GM21447 (cell line): Measurements from ENCODE around the gene DNASE2B.

Experiments used
- ATAC-seq: cut with Tn5 transposase; IDR thresholded peaks from one replicate; pipeline ENCODE4 v1.9.1; 2021; ENCODE audit not compliant: unreplicated experiment

Gene DNASE2B

DNA sequence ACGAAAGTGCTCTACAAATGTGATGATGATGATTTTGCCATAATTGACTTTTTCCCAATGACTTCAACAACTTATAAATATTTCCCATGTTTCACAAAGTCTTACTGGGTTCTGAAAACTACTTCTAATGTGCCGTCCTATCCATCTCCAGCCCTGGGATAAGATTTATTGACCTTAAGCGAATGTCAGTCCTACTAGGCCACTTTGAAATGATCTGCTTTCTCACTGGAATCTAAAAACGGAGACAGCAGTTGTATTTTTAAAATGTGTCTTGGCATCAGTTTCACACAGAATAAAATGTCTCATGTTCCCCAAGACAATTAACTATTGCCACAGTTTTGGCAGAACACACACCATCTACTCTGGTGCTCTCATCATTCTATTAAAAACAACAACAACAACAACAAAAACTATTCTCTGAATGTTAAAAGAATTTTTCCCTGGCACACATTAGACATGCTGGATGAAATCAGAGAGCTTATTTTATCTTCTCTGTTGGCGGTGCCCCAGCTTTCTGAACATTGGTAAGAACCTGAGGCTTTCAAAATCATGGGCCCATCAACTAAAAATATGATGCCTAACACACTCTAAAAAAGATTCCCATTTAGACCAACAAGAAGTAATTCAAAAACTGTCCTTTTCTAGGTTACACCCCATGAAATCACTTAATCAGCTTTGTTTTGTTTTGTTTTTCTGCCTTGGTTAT lies 23.1 kb upstream of the DNASE2B start:
- ATAC-seq = no peak

DNA sequence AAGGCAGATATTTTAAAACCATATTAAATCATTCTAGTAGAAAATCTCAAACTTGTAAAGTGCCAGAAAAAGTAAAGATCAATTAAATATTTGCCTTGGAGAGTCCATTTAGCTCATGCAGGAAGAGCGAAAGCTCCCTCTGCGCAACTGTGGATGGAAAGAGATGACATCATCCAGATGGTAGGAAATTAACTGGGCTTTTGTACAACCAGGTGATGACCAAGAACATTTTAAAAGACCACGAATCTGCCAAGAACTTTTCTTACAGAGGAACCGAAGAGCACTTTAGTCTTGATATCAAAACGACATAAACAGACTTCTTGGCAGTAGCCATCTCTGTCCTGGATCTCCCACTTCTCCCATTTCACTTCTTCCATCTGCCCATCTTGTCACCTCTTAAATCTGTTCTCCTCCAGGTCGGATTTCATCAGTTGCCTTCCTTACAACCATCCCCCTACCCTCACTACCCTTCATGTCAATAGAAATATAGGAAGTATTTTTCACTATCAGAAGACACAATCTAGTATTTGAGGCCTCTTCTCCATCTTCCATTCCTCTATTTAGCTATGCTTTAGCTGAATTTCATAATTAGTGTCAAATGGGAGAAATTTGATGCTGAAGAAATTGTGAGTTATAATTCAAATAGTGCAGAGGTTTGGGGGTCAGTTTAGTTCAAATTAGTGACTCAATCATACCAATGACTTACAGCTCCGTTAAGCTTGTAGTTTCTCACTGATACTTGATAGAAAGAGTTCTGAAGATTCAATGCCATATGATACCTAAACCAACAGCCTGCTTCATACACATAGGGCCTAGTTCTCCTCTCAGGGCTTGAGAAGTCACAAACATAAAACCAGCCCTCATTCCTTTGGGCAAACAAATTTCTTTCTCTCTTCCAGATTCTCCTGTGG lies 22.0 kb upstream of the DNASE2B start:
- ATAC-seq = no peak

DNA sequence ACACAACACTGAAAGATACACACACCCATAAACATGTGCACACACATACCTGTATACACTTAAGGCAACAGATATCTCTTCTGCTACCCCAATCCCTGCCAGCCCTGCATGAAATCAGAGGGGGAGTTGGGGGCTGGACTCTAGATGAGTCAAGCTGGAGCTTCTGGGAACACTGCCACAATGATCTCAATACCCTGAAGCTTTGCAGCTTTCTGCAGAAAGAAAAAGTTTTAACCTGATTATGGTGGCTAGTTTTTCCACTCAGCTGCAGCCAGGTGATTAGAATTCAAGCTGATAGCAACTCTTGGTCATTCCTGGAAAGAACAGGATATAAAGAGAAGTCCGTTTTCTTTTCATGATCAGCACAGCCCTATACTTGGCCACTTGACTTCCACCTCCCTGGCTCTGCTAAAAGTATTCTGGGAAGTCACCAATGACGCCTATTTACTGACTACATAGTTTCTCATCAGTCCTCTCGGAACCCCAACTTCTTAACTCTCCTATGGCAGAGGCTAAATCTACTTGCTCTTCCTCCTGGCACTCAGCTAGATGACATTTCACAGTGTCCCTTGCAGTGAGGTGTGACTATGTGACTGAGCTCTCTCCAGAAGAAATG lies 20.7 kb upstream of the DNASE2B start:
- ATAC-seq = no peak

DNA sequence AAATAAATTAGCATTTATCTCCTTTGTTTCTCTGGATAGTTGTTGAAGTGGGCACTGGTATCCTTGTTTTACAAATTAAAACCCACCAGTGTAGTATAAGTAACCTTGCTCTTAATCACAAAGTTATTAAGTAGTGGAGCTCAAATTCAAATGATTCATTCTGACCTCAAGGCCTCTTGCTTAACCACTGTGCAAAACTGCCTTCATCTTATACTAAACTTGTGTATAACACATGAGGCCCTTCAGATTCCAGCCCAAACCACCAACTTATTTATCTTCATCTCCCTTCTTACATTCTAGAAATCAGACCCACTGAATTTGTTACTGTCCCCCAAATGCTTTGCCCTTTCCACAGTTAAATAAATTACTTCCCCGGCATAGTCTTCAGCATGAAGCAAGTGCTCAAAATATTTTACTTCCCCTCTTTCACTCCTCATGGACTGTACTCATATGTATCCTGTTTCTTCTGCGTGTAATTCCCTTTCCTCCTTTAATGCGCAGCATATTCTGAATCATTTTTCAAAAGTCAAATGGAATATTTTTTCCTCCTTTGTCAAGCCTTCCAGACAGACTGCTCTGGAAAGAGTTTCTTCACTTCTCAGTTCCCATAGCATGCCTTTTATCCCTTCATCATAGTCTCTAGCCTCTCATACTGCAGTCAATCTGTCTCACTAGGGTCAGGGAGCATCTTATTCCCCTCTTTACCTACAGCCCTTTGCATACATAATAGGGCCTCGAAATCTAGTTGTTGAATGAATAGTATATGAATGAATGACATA lies 19.0 kb upstream of the DNASE2B start:
- no peak for ATAC-seq

DNA sequence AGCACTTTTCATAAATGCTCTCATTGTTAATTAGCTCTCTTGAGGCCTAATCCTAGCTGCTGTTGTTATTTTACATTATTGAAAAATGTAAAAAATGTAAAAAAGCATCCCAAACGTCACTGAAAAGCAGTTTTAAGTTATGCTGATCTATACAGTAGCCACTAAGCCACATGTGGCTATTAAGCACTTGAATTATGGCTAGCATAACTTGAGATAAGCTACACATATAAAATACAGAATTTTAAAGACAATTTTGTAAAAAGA lies 18.4 kb upstream of the DNASE2B start:
- ATAC-seq = no peak

DNA sequence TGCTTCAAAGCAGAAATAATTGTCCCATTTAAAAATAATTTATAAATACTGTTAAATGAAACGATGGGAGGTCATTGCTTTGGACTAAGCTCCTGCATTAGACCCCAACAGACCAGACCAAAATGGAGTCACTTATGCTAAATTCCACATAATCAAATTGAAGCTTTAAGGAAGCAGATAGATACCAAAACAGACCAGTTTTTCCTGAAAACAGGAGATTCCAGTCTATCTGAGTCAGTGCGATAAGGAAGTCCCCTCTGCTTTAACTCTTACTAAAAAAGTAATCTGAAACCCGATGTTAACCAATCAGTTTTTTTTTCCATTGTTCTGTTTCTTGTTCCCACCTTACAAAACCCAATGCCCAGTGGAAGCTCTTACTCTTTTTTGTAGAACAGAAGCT lies 16.2 kb upstream of the DNASE2B start:
- no peak for ATAC-seq

DNA sequence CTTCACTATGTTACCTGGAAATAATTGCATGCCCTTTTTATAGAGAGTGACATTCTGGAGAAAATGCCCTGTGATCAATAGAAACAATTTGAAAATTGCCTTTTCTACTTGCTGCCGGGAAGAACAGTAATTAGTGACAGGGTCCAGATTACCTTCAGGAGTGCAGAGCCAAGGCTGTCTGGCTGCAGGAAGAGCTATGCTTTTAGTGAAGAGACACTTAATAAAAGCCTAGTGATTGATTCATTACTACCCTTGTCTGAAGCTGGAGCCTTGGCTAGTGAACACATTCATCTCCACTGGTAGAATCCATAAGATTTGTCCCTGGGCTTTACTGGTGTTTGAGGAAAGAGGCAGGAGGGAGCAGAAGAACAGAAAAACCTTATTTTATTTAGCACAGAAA lies 12.9 kb upstream of the DNASE2B start:
- ATAC-seq = no peak

DNA sequence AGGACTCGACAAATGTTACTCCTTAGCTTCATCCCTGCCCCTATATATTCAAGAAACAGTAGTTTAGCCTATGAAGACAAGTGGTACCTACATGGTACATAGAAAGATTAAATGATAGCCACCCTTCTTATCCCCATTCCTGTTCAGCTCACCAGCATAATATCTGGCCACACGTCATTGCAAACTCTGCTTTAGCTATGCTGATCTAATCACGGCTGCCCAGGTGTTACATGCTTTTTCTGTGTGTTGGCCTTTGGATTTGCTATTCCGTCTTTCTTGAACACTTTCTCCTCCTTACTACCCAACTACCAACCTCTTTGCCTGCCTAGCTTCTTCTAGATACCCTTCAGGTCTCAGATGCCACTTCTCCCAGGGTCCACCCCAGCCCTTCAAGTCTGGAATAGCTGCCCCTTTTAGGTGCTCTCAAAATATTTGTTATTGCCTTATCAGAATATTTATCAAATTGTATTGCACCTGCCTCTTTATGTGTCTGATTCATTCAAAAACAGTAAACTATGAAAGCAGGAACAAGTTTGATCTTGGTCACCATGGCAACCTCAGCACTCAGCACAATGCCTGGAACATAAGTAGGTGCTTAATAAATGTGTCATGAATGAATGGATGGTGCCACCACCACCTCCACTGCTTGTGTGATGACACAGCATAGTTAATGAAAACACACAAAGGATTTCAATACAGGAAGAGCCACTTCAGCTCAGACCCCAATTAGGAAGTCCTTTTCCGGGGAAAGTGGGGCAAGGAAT lies 11.4 kb upstream of the DNASE2B start:
- no peak for ATAC-seq

DNA sequence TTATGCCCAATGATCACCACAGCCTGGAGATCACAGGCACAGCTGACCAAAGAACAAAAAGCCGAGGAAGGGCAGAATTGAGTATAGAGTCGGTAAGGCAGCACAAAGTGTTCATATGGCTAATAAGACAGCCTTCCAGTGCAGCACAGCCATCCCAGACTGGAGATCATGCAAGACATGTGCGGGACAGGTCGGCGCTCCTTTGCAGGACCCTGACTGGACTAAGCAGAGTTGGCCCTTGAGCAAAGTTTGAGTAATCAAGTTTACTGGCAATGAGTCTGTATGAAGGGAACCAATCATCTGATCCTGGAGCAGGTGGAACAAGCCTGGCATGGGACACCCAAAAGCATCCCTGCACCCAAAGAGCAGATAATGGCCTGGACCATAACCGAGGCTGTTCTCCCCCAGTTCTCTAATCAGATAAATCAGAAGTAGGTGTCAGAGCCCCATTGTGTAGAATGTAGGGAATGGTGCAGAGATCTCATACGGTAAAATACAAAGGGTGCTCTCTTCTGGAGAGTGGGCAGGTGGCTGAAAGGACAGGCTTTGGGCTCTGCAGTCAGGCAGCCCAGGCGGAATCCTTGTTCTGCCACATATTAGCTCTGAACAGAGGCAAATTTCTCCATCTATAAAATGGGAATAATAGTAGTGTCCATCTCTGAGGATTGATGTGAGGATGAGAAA lies 10.7 kb upstream of the DNASE2B start:
- ATAC-seq = no peak

DNA sequence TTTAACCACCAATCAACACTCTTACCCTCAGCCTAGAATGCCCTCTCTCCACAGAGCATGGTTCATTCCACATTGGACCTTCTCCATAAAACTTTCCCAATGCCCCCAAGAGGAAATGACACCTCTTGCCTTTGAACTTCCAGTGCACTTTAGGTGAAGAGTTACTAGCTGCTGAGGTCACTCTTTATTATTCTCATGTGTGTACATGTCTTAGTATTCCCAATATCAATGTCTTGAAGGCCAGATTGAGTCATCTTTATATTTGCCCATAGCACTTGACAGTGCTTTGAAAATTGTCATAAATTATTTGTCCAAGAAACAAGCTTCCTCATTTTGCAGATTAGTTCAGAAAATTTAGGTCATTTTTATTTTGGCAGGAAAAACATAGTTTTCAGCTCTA lies 8.1 kb upstream of the DNASE2B start:
- no peak for ATAC-seq

DNA sequence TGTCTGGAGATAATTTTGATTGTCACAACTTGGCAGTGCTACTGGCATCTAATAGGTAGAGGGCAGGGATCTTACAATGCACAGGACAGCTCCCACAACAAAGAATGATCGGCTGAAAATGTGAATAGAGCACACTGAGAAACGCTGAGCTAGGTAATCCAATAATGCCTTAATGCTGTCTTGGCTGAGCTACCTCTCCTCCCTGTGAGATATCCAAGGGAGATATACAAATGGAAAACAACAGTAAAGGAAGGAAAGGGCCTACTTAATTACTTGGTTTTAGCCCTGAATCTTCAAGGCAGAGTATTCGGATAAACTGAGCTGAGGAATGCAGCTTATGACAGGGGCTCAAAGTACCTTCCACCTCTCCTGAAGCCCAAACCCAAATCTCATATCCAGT lies 2.9 kb downstream of the DNASE2B start:
- ATAC-seq = no peak

DNA sequence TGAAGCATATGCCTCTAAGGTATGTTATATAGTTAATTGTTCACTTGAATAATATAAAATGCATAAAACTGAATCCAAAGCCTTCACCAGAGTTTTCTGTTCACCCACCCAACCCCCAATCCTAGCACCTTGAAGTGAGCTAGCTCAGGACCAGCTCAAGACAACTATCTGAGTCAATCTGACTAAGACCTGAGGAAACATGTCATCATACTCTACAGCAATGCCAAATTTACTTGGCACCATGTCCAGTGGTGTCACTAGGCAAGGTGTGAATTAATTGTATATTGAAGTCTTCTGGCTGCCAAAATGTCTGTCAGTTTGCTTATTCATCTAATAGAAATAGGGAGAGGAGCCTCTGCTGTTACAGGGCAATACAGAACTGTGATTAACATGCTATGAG lies 3.8 kb downstream of the DNASE2B start:
- ATAC-seq = no peak

DNA sequence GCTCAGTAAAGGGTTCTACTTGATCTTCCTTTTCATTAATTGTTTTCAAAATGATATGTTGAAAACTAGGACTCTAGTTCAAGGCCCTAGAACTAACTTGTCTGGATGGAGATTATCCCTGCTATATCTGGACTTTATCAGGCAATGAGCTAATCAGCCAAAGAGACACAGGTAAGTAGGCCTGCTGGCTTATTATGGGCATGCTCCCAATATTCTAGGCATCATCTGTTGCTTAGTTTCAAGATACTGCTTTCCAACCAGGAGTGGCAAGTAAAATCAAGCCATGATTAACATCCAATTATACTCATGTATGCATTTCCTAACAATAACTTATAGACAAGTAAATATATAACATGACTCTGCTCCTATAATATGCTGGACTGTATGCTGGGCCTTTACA lies 4.2 kb downstream of the DNASE2B start:
- ATAC-seq = no peak

DNA sequence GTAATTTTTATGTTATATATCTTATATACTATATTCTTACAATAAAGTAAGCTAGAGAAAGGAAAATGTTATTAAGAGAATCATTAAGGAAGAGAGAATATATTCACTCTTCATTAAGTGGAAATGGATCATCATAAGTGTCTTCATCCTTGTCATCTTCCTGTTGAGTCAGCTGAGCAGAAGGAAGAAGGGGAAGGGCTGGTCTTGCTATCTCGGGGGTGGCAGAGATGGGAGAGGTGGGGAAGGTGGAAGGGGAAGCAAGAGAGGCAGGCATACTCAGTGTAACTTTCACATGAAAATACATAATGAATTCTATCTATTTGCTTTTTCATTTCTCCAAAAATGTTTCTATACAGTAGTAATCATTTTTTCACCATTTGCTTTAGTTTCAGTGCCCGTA lies 5.1 kb downstream of the DNASE2B start:
- ATAC-seq = no peak

DNA sequence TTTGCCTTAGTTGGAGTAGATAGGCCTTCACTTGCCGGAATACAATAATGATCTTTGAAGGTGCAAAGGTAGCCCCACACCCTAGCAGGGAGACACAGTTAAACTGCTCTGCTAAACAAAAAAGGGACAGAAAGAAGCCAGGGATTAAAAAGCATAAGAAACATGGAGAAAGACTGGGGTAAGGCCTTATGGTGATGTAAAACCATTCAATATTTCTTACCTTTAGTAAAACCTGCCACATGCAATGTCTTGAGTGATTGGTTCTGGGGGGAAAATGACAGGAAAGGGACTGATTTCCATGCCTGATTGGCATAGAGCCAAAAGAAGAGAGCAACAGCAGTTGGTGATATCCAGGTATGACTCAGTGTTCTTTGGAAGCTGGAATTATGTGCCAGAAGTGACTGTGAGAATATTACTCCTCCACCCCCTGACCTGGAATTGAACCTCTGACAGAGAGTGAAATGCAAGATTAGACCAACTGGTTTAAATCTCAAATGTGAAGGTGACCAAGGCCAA lies 8.1 kb downstream of the DNASE2B start:
- ATAC-seq = no peak

DNA sequence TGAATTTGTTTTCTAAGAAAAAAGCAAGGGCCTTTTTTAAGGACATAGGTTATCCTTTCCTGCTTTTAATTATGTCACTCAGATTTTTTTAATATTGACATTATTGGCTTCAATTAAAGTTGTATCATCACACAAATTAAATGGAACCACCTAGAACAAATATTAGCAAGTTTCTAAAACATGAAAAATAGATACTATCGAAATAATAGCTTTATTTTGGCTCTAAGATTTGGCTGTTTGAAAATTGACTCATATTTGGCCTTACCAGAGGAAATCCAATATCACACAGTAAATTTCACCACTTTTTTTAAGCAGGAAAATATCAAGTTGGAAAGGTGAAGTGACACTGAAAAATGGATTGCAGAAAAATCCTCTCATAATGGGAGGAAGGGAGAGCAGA lies 9.2 kb downstream of the DNASE2B start:
- ATAC-seq = no peak

DNA sequence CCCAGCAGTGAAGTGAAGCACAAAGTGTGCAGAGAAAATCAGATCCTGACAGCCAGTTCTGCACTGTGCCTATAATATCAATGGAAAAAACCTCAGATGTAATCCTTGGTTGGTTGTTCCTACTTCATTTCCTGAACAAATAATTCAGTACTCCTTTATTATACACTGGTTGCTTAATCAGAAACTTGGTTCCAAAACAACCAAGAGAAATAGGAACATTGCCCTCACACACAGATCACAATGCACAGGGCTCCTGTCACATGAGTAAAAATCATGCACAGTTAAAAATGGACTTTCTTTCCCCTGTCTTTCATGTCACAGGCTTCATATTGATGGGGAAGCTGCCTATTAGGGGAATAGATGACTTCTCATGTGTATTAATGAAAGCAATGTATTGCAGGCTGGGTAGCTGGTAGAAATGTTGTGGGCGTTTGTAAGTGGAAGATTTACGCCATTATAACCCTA lies 9.7 kb downstream of the DNASE2B start:
- ATAC-seq = no peak

DNA sequence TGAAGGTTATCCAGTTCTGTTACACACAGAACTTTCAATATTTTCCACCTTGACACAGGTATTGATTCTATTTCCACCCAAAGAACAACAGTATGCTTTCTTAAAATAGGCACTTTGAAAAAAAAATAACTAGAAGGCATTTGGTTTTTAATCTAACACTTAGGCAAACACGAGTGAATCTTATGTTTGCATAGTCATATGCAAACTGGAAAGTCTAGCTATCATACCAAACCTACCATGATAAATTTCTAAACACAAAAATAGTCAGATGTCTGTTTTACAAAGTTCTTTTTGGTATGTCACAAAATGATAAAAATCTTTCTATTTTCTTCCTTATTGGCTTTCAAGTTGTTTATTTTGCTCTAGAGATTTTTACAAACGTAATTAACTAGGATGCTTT lies 11.6 kb downstream of the DNASE2B start:
- no peak for ATAC-seq

DNA sequence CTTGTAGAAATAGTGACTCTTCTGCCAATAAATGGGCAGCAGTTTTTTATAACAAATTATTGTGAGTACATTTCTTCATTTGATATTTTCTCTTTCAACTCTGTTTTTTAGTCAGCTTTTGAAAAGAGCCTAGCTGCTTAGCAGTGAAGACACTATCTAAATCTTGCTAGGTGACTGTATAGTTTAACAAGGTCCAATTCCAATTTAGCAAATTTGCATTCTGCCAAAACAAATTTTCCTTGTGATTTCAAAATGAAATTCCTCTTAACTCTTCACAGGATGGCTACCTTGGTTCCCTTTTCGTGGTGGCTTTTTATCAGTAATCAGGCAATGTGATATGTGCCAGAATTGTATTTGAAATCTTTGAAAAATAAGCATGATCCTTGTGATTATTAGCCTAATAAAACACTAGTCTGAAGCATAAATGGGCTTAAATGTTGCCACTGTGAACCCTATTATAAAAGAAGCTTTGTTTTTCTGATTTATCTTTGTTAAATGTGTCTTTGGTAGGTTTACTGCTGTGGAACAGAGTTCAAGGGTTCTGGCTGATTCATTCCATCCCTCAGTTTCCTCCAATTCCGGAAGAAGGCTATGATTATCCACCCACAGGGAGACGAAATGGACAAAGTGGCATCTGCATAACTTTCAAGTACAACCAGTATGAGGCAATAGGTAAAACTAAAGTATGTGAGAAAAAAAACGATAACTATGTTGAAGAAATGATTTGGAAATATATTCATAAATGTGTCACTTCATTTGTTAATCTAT lies 12.2 kb downstream of the DNASE2B start:
- no peak for ATAC-seq
